ENCODE results near the gene HOXB5.

The HOXB5 gene

DNA sequence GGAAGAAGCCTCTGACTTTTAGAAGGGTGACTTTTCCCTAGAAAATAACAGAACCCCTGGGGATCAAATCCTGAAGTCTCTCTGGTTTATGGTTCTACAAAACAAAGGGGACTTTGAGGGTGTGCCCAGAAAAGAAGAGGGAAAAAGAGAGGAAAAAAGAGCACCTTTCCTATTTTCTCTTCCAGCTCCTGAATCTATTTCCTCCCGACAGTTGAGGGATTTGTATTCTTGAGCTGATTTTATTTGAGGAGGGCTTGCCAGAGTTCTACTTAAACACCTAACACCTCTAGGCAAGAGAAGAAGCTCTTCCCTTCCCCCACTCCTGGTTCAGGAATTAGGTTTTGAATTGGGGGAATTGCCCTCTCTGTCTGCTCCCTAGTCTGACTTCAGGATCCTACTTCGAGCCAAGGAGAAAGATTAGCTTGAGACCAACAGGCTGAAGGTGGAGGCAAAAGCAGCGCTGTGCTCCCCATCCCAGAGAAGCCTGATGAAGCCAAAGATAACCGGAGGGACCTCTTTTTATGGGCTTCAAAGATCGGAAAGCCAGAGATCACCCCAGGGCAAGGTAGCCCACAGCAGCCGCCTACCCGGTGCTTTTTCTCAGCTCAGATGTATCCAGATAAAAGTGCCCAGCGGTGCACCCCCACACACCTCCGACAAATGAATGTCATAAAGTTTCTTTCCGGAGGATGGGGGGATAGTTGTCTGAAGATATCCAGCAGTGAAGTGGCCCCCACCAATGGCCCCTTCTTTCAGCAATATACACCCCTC is 4.3 kb downstream of the HOXB5 start:
- no peak for DNase-seq

DNA sequence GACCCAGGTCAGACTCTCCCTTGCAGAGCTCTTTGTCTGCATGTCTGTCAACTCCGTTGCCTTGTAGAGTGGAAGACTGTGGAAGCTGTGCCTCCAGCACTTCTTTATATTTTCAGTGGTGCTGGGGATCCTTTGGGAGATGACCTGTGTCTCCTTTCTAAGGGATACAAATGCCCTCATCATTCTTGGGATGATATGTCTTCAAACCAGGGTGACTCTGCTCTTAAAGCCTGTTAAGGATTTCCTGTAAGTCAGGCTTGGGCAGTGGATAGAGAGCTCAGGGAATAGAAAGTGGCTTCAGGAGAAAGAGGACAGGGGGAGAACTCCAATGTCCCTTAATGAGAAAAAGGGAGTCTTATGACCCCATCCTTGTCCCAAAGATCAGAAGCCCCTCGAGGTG is 5.1 kb downstream of the HOXB5 start:
- no peak for DNase-seq

DNA sequence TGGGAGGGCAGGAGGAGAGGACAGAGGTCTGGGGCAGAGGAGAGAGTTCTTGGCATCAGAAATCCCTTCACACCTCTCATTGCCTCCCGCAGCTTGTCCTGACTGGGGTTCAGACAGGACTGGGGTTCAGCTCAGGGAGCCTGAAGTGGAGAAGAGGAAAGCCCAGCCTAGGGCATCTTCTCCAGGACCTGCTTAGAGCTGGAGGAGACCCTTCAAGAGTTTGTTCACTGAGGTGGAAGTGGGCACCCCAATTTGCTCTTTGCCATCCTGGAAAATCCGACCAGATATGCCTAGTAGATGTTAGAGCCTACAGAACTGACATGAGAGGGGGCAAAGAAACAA is 5.5 kb downstream of the HOXB5 start:
- no peak for DNase-seq

DNA sequence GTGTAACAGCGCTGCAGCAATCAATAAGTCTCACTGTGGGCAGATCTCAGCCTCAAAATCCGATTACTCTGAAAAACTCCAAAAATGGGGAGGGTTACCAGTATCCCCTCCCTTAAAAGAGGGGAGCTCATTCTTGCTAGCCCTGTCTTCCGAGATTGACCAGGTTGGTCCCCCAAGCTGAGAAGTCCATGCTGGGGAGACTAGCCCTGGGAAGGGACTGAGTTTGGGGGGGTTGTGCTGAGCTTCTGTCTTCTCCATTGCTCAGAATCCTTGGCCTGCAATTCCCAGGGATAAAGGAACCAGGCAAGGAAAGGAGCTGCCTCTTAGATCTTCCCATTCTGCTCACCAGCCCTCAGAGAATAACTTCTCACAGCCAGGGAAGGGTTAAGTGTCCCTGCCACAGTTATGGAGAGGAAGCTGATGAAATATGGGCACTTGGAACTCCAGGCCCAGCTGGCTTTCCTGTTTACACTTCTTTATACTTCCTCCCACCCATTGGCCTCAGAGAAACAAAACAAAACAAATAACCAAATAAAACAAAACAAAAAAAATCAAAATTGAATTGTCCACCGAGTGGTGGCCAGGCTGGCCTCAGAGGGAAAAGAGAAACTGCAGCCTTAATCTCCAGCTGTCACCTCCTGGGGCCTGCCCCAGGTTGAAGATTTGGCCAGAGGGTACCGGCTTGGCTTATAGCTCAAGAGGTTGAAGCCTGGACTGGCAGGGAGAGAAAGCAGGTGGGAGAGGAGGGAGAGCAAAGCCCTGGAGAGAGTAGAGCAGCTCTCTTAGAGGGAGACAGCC is 6.1 kb downstream of the HOXB5 start:
- no peak for DNase-seq

DNA sequence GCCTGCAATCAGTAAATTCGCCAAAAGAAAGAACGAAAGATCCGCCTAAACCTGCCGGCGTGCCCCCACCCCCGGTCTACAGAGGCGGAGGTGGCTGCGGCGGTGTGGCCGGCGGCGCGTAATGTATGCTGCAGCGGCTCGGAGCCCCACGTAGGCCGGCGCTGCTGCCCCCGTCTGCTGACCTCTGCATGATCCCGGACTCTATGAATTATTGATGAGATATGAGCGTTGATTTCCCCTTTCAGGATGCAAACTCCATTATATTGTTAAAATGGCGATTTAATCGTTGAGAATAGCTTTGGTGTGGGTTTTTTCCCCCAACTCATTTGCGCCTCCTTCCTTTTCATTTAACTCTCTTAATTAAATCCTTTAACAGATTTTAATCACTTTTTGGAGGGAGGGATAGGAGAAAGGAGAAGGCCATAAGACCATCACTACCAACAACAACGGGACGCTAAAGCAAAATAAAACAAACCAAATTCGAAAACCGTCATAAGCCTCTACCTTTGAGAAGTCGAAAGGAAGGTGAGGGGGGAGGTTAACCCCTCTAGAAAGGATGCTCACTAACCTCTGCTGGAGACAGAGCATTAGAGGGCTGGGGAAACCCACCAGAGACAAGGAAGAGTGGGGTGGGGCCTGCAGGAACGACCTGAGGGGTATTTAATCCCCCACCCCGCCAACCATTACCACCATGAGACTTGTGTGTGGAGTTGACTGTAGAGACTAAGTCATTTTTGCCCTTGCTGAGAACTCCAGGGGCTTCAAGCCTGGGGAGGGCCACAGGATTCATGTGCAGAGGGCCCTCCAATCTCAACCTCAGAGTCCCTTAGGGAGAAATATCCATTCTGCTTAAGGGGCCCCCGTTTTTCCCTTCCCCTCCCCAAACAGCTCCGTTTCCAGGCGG is 7.0 kb downstream of the HOXB5 start:
- DNase-seq: no peak

DNA sequence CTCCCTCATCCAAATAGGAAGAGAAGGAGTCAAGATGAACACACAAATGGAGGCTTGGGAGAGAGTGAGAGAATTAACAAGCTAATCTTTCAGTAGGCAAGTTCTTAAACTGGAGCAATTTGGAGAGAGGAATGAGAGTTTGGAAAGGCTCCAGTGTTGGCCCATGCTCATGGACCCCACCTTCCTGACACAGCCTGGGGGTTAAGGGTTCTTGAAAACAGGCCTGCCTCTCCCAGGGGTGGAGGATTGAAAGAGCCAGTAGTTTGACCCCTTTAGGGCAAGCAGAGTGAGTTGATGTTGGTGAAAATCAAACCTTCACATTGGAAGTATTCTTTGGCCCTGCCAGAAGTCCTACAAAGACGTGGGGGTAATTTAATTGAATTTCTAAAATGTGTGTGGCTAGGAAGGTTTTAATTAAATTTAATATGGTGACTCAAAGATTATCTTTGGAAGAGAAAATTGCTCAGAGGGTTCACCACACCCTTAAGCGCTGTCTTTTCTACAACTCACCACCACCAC is 9.3 kb downstream of the HOXB5 start:
- no peak for DNase-seq

DNA sequence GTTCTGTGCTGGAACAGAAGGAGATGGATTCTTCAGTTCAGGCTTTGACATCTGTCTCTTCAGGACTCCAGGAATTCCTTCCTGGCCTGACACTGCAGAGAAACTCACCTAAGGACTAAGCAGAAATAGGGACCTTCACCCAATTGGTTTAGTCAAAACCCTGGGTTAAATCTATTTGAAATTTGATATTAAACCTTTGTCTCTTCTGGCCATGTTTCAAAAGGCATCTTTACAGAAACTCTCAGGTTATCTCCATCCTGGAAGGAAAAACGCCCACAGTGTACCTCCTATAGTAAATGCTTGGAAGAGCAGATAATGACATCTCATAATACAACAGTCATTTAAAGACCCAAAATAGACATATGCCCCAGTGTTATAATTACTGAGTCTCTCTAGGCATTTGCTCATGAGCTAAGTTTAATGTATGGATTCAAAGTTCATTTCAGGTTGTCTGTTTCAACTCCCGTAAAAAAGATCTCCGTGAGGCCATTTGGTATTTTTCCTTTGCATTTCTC is 9.8 kb downstream of the HOXB5 start:
- no peak for DNase-seq

DNA sequence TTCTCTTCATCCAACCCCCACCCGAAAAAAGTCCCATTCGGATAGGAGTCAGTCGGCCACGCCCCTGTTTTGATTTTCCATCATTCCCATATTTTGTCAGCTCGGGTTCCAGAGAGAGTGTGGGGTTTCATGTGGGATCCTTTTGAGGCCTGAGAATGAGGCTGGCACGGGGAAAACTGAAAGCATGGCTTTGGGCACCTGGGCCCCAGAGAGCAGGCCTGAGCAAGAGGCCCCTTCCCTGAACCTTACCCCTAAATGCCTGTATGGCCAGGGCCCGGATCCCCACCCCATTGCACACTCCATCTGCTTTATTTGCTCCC is 10.9 kb downstream of the HOXB5 start:
- no peak for DNase-seq

DNA sequence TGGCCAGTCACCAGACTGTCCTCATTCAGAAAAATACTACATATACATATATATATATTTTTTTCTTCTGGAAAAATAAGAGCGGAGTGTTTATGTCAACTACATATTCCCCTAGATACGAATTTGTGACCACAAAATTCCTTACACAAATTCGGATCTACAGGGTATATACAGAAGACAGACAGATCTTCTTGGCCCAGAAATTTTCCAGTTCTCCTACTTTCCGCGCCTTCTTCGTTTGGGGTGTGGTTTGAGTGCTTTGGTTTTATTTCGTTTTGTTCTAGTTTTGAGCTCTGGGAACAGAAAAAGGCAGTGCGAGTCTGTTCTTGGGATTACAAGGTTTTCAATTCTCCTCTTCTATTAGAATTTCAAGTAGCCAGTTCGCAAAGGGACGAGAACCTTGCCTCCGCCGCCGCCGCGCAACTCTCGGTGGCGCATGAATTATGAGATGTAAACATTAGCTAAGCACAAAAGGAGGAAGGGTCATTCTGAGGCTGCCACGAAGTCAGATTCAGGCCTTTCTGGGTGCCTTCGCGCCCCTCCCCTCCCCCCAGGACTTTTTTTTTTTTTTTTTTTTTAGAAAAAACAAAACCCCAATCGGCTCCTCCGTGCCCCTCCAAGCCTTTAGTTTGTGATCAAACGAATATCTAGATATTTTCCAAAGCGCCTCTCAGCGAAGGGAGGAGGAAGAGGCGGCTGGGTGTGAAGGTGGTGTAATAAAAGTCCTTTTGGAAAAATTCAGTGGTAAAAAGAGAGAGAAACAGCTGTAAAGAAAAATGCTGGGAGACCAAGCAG is 13.6 kb downstream of the HOXB5 start:
- no peak for DNase-seq

DNA sequence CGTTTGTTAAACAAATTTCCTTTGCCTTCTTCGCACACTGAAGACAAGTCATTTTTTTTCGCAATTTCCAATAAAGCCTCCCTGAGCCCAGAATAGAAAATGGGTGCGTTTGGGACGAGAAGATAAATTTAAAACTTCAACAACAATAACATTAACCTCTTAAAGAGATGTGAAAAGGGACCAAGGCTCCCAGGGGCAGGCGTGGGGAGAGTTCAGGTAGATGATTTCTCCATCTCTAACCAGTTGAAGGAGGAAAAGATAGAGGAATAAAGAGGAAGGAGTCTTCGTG is 14.2 kb downstream of the HOXB5 start:
- DNase-seq: no peak

DNA sequence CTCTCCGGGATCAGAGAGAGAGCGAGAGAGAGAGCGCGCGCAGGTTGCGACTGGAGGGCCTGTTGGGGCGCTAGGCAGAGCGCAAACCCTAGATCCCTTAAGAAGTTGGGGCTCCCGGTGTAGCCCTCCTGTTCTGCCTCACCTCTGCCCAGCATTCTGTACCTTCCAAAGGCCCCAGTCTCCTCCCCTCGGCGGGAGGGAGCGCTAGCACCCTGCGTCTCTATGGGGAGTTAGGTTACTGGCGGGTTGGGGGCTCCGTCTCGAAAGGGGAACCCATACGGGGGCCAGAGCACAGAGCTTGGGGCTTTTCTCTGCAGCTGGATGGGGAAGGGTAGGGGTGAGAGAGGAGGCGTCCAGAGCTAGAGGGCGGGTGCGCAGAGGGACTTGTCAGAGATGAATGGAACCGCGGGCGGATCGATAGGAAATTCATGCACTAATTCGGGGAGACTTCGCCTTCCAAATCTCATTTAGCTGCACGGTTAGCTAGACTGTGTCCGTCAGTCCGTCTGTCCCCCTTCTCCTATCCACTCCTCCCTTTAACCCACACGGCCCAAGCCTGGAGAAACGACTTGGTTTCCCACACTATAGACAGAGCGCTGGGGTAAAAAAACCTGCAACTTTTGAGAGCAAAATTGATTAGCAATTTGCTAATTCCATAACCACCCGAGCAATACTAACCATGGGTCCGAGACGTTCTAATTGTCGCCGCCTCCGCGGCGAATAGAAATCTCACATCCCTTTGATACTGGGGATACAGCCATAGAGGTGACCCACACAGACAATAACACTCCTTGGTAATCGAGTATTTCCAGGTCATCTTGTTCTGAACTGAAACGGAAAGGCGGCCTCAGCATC is 14.7 kb downstream of the HOXB5 start:
- no peak for DNase-seq

DNA sequence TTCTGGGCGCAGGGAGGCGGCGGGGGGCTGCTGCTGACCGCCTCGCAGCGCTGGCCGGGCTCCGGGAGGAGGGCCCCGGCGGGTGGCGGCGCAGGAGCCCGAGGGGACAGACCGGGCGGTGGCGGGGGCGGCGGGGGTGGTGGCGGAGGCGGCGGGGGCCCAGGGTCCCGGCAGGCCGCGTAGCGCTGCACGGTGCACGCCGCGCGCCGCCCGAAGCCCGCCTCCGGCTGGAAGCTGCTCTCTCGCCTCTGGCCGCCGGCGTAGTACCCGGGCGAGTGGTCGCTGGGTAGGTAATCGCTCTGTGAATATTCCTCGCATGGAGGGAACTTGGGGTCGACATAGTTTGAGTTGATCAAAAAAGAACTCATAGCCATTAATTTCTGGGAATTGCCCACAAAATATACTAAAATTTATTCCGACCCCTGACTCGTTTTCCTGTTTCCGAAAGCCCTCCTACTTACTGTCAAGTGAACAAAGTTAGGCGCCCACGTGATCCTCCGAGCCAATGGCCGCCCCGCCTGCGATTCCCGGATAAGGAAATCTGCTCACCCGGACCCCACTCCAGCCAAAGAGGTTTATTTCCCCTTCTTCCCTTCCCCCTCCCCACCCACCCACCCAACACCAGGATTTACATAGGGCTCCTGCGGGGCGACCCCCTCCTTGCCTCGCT is 15.5 kb downstream of the HOXB5 start, which contains the start of gene HOXB4:
Gene HOXB4 (minus strand): TSS at position 405 of the 670 bp plus-strand sequence. CDS start 31 bp downstream, at position 374.
- DNase-seq: peak; percentile 71

DNA sequence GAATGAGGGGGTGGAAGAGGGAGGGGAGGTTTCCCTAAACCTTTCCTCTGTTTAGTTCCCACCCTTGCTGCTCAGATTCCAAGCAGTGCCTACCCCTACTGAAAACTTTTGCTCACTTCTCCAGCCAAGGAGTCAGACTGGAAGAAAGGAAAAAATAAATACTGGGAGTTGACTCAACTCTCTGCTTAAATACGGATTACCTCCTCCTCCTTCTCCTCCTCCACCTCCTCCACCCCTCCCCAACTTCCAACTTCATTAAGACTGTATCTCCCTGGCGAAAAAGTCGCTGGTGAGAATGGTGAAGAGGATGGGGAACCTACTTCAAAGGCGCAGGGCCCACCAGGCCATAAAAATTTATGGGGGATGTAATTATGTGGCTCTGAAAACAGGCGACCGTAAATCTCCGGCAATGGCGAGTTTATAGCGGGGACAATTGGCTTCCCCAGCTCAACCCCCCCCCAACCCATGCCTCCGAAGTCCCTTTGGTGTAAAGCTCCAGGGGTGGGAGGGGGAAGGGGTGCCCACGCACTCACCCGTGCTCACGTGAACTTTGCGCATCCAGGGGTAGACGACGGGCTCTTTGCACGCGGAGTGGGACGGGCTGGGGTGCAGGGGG is 16.1 kb downstream of the HOXB5 start:
- DNase-seq: no peak

DNA sequence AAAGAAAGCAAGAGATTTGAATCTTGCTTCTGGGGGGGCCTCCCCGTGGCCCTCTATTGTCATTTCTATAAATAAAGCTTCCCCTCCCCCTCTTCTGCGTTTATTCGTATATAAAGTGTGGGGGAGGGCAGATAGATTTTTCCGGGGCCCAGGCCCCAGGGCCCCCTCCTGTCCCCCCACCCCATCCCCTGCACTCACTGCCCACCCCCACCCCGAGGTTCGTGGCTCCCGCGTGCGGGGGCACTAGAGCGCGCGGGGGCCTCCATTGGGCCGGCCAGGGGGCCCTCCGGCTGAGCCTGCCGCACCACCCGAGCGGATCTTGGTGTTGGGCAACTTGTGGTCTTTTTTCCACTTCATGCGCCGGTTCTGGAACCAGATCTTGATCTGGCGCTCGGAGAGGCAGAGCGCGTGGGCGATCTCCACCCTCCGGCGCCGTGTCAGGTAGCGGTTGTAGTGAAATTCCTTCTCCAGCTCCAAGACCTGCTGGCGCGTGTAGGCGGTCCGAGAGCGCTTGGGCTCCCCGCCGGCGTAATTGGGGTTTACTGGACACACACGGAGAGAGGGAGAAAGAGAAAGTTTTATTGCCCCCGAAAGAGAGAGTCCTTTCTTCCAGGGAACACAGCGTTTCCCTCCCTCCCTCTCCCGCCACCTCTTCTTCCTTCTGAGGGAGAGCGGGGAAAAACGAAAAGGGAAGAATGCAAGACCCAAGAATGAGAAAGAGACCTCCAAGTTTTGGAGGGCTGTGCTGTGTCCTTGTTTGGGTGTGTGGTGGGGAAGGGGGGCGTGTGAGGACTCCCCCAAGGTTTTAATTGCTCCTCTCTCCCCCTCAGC is 16.9 kb downstream of the HOXB5 start:
- no peak for DNase-seq

DNA sequence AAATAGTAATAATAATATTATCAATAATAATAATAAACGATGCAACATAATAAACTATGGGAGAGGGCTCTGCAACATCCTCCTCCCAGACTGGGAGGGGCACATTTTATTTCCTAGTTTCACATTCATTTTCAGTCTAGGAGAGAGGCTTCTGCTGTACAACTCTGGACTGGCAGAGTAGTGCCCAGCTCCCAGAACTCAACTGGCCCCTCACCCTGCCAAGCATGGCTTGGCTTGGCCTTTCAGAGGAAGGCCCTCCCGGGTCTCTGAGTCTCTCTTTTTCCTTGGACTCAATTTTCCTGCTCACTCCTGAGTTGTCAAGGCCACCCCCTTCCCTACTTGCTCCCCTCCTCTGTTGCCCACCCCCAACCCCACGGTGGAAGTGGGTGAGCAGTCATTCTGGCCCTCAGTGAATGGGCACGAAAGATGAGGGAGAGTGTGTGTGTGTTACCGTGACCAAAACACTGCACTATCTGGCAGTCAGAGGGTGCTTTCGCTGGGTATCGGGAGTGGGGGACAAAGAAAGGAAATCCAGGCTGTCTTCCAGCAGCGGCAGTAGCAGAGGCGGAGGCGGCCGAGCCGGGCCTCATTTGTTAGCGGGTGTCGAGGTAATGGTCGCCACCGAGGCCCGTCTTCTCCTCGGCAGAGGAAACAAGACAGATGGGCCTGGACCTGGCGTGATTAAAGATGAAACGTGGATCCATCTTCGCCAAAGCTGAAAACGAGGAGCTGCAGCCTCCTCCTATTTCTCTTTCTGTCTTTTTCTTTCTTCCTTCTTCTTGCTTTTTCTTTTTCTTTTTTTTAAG is 17.7 kb downstream of the HOXB5 start:
- no peak for DNase-seq

DNA sequence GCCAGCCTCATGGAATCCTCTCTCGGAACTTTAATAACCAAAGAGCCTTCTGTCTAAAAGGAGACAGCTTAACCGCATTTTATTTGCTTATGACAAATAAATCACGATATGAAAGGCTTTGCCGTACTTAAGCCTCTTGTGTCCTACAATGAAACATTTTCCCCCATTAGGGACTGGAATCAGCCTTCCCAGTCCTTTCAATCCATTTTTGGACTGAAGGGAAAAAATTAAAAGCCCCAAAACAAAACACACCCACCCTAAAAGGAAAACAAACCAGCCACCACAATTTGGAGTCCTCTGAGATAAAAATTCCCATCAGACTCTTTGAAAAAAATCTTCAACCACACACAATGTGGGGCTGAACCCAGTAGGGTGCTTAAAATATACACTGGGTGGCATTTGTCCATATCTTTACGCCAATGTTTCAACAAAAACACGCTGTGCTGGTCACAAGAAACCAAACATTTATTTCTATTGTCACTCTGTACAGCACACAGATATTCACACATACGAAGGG is 18.5 kb downstream of the HOXB5 start:
- DNase-seq: no peak

DNA sequence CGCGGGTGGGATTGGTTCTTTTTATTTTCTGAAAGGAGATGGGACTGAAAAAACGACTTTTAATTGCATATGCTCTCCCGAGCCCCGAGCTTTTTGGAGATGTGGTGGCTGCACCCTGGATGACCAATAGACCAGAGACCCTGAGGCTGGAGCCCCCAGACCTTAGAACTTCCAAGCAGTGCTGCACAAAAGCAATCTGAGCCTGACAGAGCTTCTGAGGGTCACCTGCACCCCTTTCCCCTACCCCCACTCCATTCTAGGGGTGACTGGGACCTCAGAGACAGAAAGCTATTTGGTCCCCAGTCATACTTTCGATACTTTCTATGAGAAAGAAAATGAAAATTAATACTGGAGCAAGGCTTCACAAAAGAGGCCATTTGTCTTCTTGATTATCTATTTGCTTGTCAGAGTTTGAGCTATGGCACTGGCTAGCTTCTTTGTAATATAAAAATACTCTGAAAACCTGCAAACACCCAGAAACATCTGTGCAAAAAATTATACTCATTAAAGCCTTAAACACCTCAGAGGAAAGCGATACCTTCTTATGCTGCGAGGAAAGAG is 19.0 kb downstream of the HOXB5 start:
- no peak for DNase-seq
